Prostate gland (tissue), 2 donors: ENCODE results near the gene CROCC. TPM values are rescaled to one million over a fixed set of nuclear protein-coding genes. Genes with fewer than 3 reads are reported as not detected.
A peak's percentile ranks its signal among the peaks of the same experiment; 100 is the strongest.

Experiments used
- DNase-seq: peaks from one replicate; pipeline ENCODE4 v3.0.0-alpha.2; 2019; ENCODE audit warnings: low spot score
- H3K27ac ChIP-seq, 2 donors: fragments of 200-600 bp; sonication (generic); 2 replicates each; pipeline ENCODE4 v1.5.1; 2017 to 2019
- H3K27me3 ChIP-seq: fragments of 200-600 bp; sonication (generic); replicated peaks from 2 replicates; pipeline ENCODE4 v1.5.1; 2019; ENCODE audit not compliant: insufficient read depth
- H3K36me3 ChIP-seq, 2 donors: fragments of 200-600 bp; sonication (generic); 1 replicate in 1 of 2; 2 replicates in 1 of 2; pipeline versions ENCODE4 v1.5.1 to v1.8.1; 2017 to 2019
- H3K4me1 ChIP-seq: fragments of 200-600 bp; sonication (generic); replicated peaks from 2 replicates; pipeline ENCODE4 v1.5.1; 2019
- H3K4me3 ChIP-seq, 2 donors: fragments of 200-600 bp; sonication (generic); 2 replicates each; pipeline ENCODE4 v1.5.1; 2017 to 2019
- H3K9me3 ChIP-seq: fragments of 200-600 bp; sonication (generic); 2 replicates; pipeline ENCODE4 v1.5.1; 2017
- POLR2A ChIP-seq: fragments of 450-650 bp; IDR thresholded peaks from one replicate; pipeline ENCODE4 v1.6.1; 2016; ENCODE audit warnings: antibody characterized with exemption, mild to moderate bottlenecking
- POLR2AphosphoS5 ChIP-seq: sonication (generic); formaldehyde crosslinking; IDR thresholded peaks from one replicate; pipeline ENCODE4 v1.6.1; 2017; ENCODE audit warnings: antibody characterized with exemption
- WGBS: methylation state at CpG from one replicate; pipeline ENCODE4 v1.1.5; 2018; 5-methylcytosine and 5-hydroxymethylcytosine counted together
- intact Hi-C: fragments of 100-400 bp; cut with DNase I; formaldehyde crosslinking; loops from one replicate; pipeline ENCODE4 v1.14.2; 2022
- small RNA-seq, 2 donors: library from RNA; depleted of rRNA; stranded (forward); fragments of <200 nt; gene quantifications; one replicate each; pipeline ENCODE3, GENCODE V24; 2016
- total RNA-seq, 2 donors: library from RNA; depleted of rRNA; stranded (reverse); fragments of >200 nt; gene quantifications; one replicate each; pipeline ENCODE4 v1.1.0, GENCODE V29; 2016
- TF ChIP-seq, protein P1 (sequence below), 4 experiments: fragments of 200-600 bp in 2 of 4; fragments of 450-650 bp in 2 of 4; sonication (generic) in 2 of 4; IDR thresholded peaks; 1 replicate in 3 of 4; 2 replicates in 1 of 4; pipeline ENCODE4 v1.5.1; 2016 to 2019; ENCODE audit warnings: antibody characterized with exemption in 4 of 4, mild to moderate bottlenecking in 2 of 4, moderate library complexity in 2 of 4

Gene CROCC
- total RNA-seq, 2 donors from 2014 or later = 19.6 to 68.7 TPM

DNA sequence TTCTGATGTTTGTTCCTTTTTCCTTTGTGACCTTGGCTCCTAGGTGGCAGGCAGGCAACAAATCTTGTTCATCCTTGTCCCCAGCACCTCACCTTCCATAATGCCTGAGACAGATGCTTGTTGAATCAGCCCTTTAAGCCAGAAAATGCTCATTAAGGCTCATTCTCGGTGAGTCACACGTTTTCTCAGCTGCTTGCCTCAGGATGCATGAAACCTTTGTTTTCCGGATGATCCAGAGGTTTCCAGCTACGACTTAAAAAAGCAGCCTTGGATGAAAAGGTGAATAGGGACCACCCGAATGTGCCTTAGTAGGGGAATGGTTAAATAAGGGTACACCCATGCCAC is 94.6 kb downstream of the CROCC start:
- WGBS = 66% methylated on average over 5 of the region's 5 CpGs

DNA sequence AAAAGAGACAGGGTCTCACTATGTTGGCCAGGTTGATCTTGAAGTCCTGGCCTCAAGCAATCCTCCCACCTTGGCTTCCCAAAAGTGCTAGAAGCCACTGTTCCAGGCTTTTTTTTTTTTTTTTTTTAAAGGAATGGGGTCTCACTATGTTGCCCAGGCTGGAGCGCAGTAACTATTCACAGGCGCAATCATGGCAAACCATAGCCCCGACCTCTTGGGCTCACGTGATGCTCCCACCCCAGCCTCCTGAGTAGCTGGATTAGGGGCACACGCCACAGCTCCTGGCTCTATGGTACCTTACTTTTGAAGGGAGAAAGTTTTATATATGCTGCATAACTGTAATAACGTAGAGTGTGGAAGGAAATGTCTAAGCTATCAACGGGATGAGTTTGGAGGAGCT is 95.7 kb downstream of the CROCC start:
- TF ChIP-seq POLR2A (no peak), POLR2AphosphoS5 (no peak)
- TF ChIP-seq, protein P1, sequence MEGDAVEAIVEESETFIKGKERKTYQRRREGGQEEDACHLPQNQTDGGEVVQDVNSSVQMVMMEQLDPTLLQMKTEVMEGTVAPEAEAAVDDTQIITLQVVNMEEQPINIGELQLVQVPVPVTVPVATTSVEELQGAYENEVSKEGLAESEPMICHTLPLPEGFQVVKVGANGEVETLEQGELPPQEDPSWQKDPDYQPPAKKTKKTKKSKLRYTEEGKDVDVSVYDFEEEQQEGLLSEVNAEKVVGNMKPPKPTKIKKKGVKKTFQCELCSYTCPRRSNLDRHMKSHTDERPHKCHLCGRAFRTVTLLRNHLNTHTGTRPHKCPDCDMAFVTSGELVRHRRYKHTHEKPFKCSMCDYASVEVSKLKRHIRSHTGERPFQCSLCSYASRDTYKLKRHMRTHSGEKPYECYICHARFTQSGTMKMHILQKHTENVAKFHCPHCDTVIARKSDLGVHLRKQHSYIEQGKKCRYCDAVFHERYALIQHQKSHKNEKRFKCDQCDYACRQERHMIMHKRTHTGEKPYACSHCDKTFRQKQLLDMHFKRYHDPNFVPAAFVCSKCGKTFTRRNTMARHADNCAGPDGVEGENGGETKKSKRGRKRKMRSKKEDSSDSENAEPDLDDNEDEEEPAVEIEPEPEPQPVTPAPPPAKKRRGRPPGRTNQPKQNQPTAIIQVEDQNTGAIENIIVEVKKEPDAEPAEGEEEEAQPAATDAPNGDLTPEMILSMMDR (IDR thresholded peaks at IDR 0.05) = no peak
- Histone ChIP-seq H3K27ac (no peak overlapping the region), H3K9me3 (no peaks in the 10 kb centered on the region), H3K36me3 (peaks cover 7% of the 10 kb centered on the region in 2 donors), H3K4me3 (no peak overlapping the region), H3K4me1 (no peaks in the 10 kb centered on the region), H3K27me3 (no peaks in the 10 kb centered on the region)
- DNase-seq = no peak
- intact Hi-C loops = no loop called here
- WGBS = 95% methylated on average over 7 of the region's 7 CpGs

More for the DNA sequence above, 94.6 kb downstream of the CROCC start:
- H3K9me3 ChIP-seq = no peaks in the 10 kb centered on the region
- no peaks in the 10 kb centered on the region for H3K36me3 ChIP-seq
- H3K27me3 ChIP-seq = no peaks in the 10 kb centered on the region
- no peak for DNase-seq
- H3K27ac ChIP-seq = no peak overlapping the region
- TF ChIP-seq, protein P1 (IDR thresholded peaks at IDR 0.05) = no peak
- TF ChIP-seq POLR2AphosphoS5 (no peak), POLR2A (no peak)
- no peak overlapping the region for H3K4me3 ChIP-seq
- intact Hi-C loops = no loop called here
- H3K4me1 ChIP-seq = no peaks in the 10 kb centered on the region

DNA sequence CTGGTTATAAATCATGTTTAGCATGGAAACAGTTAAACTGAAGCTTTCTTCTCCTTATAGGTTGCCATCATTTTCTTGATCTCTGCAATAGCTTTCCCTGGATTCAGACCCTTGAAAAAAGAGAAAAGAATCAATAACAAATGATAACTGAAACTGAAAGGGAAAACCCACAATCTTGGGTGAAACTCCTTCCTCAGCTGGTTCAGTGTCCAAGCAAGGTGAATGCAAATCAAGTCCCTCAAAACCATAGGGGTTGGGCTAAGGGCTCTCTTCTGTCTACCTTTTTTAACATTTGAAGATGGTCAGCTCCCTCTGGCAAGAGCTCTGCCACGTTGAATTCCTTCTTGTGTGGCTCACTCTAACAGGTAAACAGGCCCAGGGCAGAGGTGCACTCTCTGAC is 97.1 kb downstream of the CROCC start:
- TF ChIP-seq POLR2AphosphoS5 (no peak), POLR2A (no peak)
- TF ChIP-seq, protein P1 (IDR thresholded peaks at IDR 0.05) = no peak
- Histone ChIP-seq H3K36me3 (peaks cover 9 to 14% of the 10 kb centered on the region in 2 donors), H3K27ac (no peak overlapping the region), H3K4me3 (no peak overlapping the region), H3K27me3 (no peaks in the 10 kb centered on the region), H3K4me1 (no peaks in the 10 kb centered on the region), H3K9me3 (no peaks in the 10 kb centered on the region)
- DNase-seq = no peak
- intact Hi-C loops = no loop called here
- 32% methylated on average over 1 of the region's 1 CpG for WGBS

DNA sequence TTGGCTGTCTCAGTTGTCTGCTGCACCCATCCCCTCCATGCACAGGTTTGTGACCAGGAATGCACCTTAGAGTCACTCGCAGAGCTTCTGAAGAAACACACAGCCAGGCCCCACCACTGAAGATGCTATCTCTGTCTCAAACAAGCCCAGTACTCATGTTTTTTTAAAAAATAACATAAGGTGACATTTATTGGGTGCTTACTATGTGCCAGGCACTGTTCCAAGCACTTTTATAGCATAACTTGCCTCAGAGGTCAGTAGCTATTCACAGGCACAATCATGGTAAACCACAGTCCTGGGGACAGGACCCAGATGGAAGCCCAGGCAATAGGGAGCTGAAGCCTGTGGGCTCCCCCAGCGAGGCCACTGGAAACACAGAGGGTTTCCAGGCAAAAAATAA is 98.8 kb downstream of the CROCC start:
- Histone ChIP-seq H3K4me3 (no peak overlapping the region), H3K27ac (no peak overlapping the region), H3K36me3 (peaks cover 9 to 15% of the 10 kb centered on the region in 2 donors), H3K9me3 (no peaks in the 10 kb centered on the region), H3K4me1 (no peaks in the 10 kb centered on the region), H3K27me3 (no peaks in the 10 kb centered on the region)
- TF ChIP-seq POLR2A (no peak), POLR2AphosphoS5 (peak; percentile 75)
- 32% methylated on average over 2 of the region's 2 CpGs for WGBS
- intact Hi-C loops = no loop called here
- DNase-seq = peak; percentile 55

DNA sequence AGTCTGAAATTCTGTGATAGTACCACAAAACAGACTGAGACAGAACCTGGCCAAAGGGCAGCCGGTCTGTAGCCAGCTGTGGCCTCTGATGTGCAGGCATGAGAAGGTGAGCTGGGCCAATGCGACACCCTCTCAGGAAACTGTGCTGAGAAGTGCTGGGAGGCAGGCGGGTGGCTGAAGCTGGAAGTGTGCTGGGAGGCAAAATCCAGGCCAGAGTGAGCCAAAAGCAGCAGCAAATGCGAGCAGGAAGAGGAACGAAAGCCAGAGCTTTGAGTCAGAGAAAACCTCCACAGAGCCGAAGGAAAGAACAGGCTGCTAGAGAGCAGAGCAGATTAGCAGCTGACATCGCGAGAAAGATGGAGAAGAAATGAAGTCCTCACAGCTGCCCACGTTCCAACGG is 100.2 kb downstream of the CROCC start:
- DNase-seq = no peak
- WGBS = 95% methylated on average over 10 of the region's 10 CpGs
- Histone ChIP-seq H3K27ac (no peak overlapping the region), H3K27me3 (no peaks in the 10 kb centered on the region), H3K4me1 (no peaks in the 10 kb centered on the region), H3K4me3 (no peak overlapping the region), H3K9me3 (no peaks in the 10 kb centered on the region), H3K36me3 (peaks cover 9 to 15% of the 10 kb centered on the region in 2 donors)
- intact Hi-C loops = no loop called here
- TF ChIP-seq POLR2AphosphoS5 (no peak), POLR2A (no peak)
- TF ChIP-seq, protein P1 (IDR thresholded peaks at IDR 0.05) = no peak

Small RNA genes within 50 kb of the gene (small RNA-seq; reads per million reads assigned to genes)
- gene RNU1-2 = 0 reads per million in 2 donors
- gene RNU1-5P = 0 reads per million in 2 donors

Other genes with a start within 250 kb of the CROCC start
- under 1 TPM; under 0.01 TPM for gene RNU1-4, start 181.4 kb upstream of the CROCC start, total RNA-seq
- under 1 TPM; under 0.01 TPM for gene RNU1-2, start 26.0 kb upstream of the CROCC start, total RNA-seq
- gene MFAP2, start 58.7 kb downstream of the CROCC start, total RNA-seq = 10 to 100 TPM in 1 of 2 donors, 1 to 10 TPM in 1; 6.3 to 31.0 TPM
- gene ATP13A2, start 90.0 kb downstream of the CROCC start, total RNA-seq = 10 to 100 TPM; 45.4 to 47.9 TPM
- 100 to 1,000 TPM in 1 of 2 donors, 10 to 100 TPM in 1; 93.0 to 113 TPM for gene SDHB, start 132.1 kb downstream of the CROCC start, total RNA-seq
- 1 to 10 TPM; 1.1 to 5.0 TPM for gene PADI2, start 197.5 kb downstream of the CROCC start, total RNA-seq